H7 (cell line): Measurements from ENCODE around the gene FLVCR1. TPM values are rescaled to one million over a fixed set of nuclear protein-coding genes. Genes with fewer than 3 reads are reported as not detected.
"Not testable (repeated sequence)": the region's sequence is repeated elsewhere in the genome, so short reads cannot be mapped to it uniquely, and the experiment has no call there.

Experiments used
- DNase-seq: peaks from one replicate; pipeline ENCODE4 v3.0.0; 2012
- H3K27me3 ChIP-seq: 2 replicates; pipeline ENCODE4 v1.6.0; 2011; ENCODE audit warnings: mild to moderate bottlenecking, low read length; ENCODE audit not compliant: control insufficient read depth, insufficient read depth
- H3K36me3 ChIP-seq: replicated peaks from 2 replicates; pipeline ENCODE4 v1.5.1; 2011; ENCODE audit warnings: low read length; ENCODE audit not compliant: control insufficient read depth, insufficient read depth
- H3K4me3 ChIP-seq: 2 replicates; pipeline ENCODE4 v1.5.1; 2011; ENCODE audit warnings: low read depth, mild to moderate bottlenecking, control low read depth, low read length, moderate library complexity; ENCODE audit not compliant: insufficient read depth
- total RNA-seq: library from RNA; depleted of rRNA; stranded (reverse); fragments of >200 nt; shearing (Covaris generic); gene quantifications from 2 replicates; pipeline ENCODE4 v1.2.3, GENCODE V29; 2014

FLVCR1 gene
- total RNA-seq, 1 experiment from 2014 or later: 44.8 TPM

DNA sequence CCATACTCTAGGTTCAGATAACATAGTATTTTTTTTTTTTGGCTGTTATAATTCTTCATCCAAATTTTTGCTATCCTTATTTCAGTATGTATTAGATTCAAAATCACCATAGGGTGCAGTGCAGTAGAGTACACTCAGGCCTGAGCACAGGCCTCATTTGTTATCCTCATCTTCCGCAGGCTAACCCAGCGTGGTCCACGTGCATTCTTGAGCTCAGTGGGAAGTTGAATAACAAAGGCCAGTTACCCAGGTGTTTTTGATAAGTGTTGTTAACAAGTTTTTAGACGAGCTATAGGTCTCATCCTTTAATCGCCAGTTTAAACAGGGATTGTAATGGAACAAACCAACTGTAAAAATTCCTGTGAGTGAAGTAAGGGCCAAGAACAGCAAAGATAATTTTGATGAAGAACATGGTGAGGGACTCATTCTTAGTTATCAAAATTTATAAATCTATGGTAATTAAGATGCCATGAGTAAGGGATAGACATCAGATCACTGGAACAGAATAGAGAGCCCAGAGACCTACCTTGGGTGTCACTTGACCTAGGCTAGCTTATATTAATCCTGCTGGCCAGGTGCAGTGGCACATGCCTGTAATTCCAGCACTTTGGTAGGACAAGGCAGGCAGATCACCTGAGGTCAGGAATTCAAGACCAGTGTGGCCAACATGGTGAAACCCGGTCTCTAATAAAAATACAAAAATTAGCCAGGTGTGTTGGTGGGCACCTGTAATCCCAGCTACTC lies 22.0 kb downstream of the FLVCR1 start:
- Histone ChIP-seq H3K36me3 (peaks cover 11% of the 10 kb centered on the region), H3K4me3 (no peak overlapping the region), H3K27me3 (no peaks in the 10 kb centered on the region)
- peak; percentile 18 for DNase-seq

DNA sequence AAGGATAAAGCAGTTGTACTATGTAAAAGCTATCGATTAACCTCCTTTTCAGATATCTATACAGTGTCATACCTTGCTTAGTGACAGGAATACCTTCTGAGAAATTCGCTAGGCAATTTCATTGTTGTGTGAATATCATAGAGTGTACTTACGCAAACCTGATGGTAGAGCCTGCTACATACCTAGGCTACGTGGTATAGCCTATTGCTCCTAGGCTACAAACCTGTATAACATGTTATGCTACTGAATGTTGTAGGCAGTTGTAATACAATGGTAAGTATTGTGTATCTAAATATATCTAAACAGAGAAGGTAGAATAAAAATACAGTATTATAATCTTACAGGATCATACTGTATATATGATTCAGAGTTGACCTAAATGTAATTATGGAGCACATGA lies 26.5 kb downstream of the FLVCR1 start:
- H3K4me3 ChIP-seq: no peak overlapping the region
- H3K36me3 ChIP-seq: peaks cover 18% of the 10 kb centered on the region
- H3K27me3 ChIP-seq: no peaks in the 10 kb centered on the region
- DNase-seq: no peak

DNA sequence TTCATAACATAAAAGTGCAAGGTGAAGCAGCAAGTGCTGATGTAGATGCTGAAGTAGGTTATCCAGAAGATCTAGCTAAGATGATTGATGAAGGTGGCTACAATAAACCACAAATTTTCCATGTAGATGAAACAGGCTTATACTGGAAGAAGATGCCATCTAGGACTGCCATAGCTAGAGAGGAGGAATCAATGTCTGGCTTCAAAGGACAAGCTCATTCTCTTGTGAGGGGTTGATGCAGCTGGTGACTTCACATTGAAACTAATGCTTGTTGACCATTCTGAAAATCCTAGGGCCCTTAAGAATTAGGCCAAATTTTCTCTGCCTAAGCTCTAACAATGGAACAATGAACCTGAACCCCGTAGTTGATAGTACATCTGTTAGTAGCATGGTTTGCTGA lies 34.0 kb downstream of the FLVCR1 start:
- peaks cover 23% of the 10 kb centered on the region for H3K36me3 ChIP-seq
- no peak overlapping the region for H3K4me3 ChIP-seq
- no peaks in the 10 kb centered on the region for H3K27me3 ChIP-seq
- DNase-seq: no peak

DNA sequence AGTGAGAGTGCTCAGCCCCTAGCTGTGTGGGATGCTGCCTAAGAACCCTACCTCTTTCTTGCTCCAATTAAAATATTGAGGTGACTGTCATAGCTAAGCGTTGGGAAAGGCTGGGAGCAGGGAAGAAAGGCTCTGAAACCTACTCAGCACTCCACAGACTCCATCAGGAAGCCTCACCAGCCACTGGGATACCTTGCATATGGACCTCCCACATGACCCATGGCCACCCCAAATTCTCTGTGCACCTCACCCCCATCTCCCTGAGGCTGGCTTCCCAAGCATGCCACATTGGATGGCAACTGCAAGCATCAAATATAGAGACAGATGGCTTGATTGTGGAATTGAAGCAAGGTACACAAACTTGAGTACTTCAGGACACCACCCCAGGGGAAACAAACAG lies 41.8 kb downstream of the FLVCR1 start:
- Histone ChIP-seq H3K27me3 (no peaks in the 10 kb centered on the region), H3K4me3 (no peak overlapping the region), H3K36me3 (peaks cover 20% of the 10 kb centered on the region)
- DNase-seq: no peak

DNA sequence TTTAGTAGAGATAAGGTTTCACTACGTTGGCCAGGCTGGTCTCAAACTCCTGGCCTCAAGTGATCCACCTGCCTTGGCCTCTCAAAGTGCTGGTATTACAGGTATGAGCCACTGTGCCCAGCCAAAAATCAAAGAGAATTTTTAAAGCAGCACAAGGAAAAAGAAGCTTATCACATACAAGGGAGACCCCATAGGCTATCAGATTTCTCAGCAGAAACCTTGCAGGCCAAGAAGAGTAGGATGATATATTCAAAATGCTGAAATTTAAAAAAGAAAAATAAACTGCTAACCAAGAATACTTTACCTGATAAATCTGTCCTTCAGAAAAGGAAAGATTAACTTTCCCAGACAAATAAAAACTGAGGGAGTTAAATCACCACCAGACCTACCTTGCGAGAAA lies 43.2 kb downstream of the FLVCR1 start:
- no peak for DNase-seq
- H3K36me3 ChIP-seq: peaks cover 18% of the 10 kb centered on the region

DNA sequence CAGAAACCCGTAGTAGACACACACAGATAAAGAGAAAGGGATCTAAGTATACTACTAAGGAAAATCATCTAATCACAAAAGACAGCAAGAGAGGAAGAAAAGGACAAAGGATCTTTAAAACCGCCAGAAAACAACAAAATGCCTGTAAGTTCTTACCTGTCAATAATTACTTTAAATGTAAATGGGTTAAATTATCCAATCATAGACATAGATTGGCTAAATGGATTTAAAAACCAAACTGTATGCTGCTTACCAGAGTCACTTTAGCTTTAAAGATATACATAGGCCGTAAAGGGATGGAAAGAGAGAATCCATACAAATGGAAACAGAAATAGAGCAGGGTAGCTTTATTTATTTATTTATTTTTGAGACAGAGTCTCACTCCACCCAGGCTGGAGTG lies 44.0 kb downstream of the FLVCR1 start:
- peaks cover 17% of the 10 kb centered on the region for H3K36me3 ChIP-seq
- H3K4me3 ChIP-seq: no peak overlapping the region
- DNase-seq: no peak
- H3K27me3 ChIP-seq: no peaks in the 10 kb centered on the region

More for the DNA sequence above, 43.2 kb downstream of the FLVCR1 start:
- no peak overlapping the region for H3K4me3 ChIP-seq
- no peaks in the 10 kb centered on the region for H3K27me3 ChIP-seq

DNA sequence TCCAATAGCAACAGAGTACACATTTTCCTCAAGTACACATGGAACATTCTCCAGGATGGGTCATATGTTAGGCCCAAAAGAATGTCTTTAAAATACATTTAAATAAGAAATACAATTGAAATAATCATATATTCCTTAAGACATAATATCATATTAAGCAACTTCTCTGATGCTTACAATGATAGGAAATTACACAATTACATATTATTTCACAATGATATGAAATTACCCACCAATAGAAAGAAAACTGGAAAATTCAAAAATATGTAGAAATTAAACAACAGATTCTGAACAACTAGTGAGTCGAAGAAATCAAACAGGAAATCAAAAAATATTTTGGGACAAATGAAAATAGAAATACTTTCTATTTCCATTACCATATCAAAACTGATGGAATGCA lies 45.6 kb downstream of the FLVCR1 start:
- DNase-seq: no peak
- no peak overlapping the region for H3K4me3 ChIP-seq
- H3K36me3 ChIP-seq: peaks cover 23% of the 10 kb centered on the region
- H3K27me3 ChIP-seq: no peaks in the 10 kb centered on the region

DNA sequence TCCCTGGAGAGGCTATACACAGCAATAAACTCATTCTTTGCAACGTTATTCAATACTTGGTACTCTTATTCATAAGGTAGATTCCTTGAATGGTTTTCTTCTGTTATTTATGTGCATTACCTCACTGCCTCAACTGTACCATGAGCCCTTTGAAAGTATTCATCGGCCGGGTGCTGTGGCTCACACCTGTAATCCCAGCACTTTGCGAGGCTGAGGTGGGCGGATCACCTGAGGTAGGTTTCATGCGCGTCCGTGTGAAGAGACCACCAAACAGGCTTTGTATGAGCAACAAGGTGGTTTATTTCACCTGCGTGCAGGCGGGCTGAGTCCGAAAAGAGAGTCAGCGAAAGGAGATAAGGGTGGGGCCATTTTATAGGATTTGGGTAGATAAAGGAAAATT lies 50.0 kb downstream of the FLVCR1 start:
- not testable (repeated sequence) for H3K27me3 ChIP-seq, DNase-seq, H3K36me3 ChIP-seq, H3K4me3 ChIP-seq

DNA sequence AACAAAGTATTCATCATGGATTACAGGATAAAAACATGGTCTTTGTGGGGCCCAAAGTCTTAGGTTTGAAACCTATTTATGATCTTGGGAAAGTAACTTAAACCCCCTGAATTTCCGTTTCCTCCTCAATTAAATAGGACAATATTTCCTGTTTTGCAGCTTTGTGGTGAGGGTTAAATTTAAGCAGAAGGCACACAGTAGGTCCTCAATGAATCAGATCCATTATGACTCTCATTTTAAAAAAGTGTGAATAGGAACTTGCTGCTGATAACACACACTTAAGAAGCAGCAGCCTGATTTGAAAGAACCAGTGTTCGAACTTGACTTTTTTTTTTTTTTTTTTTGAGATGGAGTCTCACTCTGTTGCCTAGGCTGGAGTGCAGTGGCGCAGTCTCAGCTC lies 50.9 kb downstream of the FLVCR1 start:
- Histone ChIP-seq H3K36me3 (peaks cover 10% of the 10 kb centered on the region), H3K27me3 (no peaks in the 10 kb centered on the region), H3K4me3 (no peak overlapping the region)
- no peak for DNase-seq

DNA sequence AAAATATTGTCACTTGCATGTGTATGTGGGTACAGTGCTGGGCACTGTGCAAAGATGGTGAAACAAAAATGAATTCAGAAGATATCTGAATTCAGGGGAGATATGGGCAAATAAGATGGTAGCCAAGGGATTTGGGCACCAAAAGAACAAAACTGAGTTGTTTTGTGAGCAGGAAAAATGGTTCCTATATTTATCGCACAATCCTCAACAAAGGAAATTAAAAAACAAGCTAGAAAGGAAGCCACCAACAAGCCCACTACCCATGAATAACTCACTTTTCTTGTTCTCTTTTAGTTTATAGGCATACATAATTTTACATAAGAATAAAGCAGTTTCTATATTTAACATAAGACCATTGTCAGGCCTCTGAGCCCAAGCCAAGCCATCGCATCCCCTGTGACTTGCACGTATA lies 51.6 kb downstream of the FLVCR1 start:
- Histone ChIP-seq H3K4me3 (peak overlapping the region; percentile 2; the same call in 1 of the 2 replicates), H3K27me3 (no peaks in the 10 kb centered on the region)
- no peak for DNase-seq

DNA sequence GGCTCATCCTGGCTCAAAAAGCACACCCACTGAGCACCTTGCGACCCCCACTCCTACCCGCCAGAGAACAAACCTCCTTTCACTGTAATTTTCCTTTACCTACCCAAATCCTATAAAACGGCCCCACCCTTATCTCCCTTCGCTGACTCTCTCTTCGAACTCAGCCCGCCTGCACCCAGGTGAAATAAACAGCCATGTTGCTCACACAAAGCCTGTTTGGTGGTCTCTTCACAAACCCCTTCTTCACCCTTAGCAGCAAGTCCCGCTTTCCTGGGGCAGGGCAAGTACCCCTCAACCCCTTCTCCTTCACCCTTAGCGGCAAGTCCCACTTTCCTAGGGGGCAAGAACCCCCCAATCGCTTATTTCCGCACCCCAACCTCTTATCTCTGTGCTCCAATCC lies 52.1 kb downstream of the FLVCR1 start:
- H3K4me3 ChIP-seq: peak overlapping the region; percentile 58
- H3K36me3 ChIP-seq, DNase-seq, H3K27me3 ChIP-seq: not testable (repeated sequence)

More for the DNA sequence above, 51.6 kb downstream of the FLVCR1 start:
- H3K36me3 ChIP-seq: peaks cover 10% of the 10 kb centered on the region

DNA sequence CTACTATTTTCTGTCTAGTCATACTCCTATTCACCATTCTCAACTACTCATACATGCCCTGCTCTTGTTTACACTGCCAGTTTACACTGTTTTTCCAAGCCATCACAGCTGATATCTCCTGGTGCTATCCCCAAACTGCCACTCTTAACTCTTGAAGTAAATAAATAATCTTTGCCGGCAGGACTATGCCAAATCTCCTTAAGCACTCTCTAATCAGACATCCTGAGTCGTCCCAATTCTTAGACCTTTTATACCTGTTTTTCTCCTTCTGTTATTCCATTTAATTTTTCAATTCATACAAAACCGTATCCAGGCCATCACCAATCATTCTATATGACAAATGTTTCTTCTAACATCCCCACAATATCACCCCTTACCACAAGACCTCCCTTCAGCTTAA lies 55.6 kb downstream of the FLVCR1 start:
- not testable (repeated sequence) for H3K27me3 ChIP-seq, DNase-seq, H3K36me3 ChIP-seq
- peak overlapping the region; percentile 49 for H3K4me3 ChIP-seq

DNA sequence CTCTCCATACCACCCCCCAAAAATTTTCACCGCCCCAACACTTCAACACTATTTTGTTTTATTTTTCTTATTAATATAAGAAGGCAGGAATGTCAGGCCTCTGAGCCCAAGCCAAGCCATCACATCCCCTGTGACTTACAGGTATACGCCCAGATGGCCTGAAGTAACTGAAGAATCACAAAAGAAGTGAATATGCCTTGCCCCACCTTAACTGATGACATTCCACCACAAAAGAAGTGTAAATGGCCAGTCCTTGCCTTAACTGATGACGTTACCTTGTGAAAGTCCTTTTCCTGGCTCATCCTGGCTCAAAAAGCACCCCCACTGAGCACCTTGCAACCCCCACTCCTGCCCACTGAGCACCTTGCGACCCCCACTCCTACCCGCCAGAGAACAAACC lies 56.0 kb downstream of the FLVCR1 start:
- not testable (repeated sequence) for H3K27me3 ChIP-seq, H3K4me3 ChIP-seq, H3K36me3 ChIP-seq, DNase-seq

DNA sequence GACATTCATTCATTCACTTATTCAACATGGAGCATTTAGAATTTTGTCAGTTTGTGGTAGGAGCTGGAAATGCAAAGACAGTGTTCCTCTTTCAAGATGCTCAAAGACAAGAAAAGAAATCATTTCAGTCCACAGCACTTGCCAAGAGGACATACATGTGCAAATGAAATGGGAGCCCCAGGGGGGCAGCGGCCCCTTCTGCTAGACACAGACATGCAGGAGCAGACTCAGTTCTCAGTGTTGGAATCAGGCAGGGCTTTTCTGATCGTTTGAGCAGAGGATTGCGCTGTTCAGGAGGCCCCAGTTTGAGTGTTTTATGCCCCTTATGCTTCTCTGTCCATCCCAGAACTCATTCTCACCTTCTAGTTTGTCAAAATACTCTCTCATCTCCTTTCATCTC lies 56.7 kb downstream of the FLVCR1 start:
- DNase-seq: peak; percentile 54
- Histone ChIP-seq H3K36me3 (peaks cover 3% of the 10 kb centered on the region; the same call in 1 of the 2 replicates), H3K4me3 (peak overlapping the region; percentile 22), H3K27me3 (no peaks in the 10 kb centered on the region)

DNA sequence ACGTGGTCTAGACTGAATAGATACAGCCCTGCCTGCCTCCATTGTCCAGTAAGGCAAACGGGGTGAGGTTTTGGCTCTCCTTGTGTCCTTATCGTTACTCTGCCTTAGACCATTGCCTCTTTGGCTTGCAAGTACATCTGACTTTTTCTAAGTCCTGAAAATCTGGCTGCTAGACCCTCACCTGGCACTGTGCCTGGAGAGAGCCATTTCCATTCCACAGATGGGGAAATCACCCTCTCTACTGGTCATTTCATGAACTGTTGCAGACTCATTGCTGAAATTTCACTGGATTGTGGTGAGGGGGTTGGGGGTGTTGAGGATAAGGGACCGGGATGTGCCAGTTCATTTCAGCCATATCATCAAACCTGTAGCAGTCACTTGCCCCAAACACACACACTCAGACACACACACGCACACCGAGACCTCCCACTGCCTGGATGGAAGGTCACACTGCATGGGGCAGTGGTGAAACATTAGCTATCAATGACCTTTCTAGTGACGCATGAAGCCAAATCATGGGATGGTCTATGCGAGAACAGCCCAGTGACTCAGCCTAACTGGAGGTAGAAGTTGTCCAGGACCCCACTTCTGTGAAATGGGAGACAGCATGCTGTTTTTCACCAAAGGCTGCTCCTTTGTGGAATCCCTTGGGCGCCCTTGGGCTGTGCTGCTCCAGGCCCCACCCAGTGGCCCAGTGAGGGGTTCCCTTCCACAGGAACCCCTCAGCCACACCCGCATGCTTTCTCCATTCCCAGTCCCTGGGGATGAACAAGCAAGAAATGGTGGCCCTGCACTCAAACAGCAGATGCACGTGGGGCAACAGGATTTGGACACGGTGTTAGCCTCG lies 57.4 kb downstream of the FLVCR1 start:
- DNase-seq: peak; percentile 77
- H3K4me3 ChIP-seq: peak overlapping the region; percentile 22; the same call in 1 of the 2 replicates
- H3K27me3 ChIP-seq: no peaks in the 10 kb centered on the region
- H3K36me3 ChIP-seq: peaks cover 3% of the 10 kb centered on the region; the same call in 1 of the 2 replicates
